MM.1S (cell line): Measurements from ENCODE around the gene VPS33B.

Experiments
- CTCF ChIP-seq: fragments of 300-600 bp; sonication (generic); IDR thresholded peaks from 2 replicates; pipeline ENCODE4 v1.5.1; 2016; ENCODE audit warnings: antibody characterized with exemption, low read length, mixed read lengths
- EZH2 ChIP-seq: fragments of 300-600 bp; sonication (generic); optimal IDR thresholded peaks from 2 replicates; pipeline ENCODE3; 2017; ENCODE audit warnings: low read depth, mild to moderate bottlenecking, antibody characterized with exemption, low read length, mixed read lengths

GRCh38 chr15:90989040-90989768, 33.2 kb downstream of the VPS33B start:
- TF ChIP-seq CTCF (no peak), EZH2 (no peak)
